Neural progenitor cell (in vitro differentiated cells): Measurements from ENCODE around the gene ZSCAN16. TPM values are rescaled to one million over a fixed set of nuclear protein-coding genes. Genes with fewer than 3 reads are reported as not detected.

Source experiments
- DNase-seq: peaks from one replicate; pipeline ENCODE4 v3.0.0-alpha.2; 2016; ENCODE audit warnings: low spot score
- H2AFZ ChIP-seq: fragments of 200-600 bp; sonication (generic); replicated peaks from 2 replicates; pipeline ENCODE4 v1.6.1; 2016; ENCODE audit warnings: antibody characterized with exemption
- H3F3A ChIP-seq: fragments of 200-600 bp; sonication (generic); 2 replicates; pipeline ENCODE4 v1.6.1; 2016; ENCODE audit warnings: antibody characterized with exemption, low read depth
- H3K27ac ChIP-seq: fragments of 200-600 bp; sonication (generic); 2 replicates; pipeline ENCODE4 v1.5.1; 2016; ENCODE audit warnings: mild to moderate bottlenecking
- H3K27me3 ChIP-seq: fragments of 200-600 bp; sonication (generic); 2 replicates; pipeline ENCODE4 v1.6.1; 2016; ENCODE audit warnings: mild to moderate bottlenecking, moderate library complexity
- H3K36me3 ChIP-seq: fragments of 200-600 bp; sonication (generic); 2 replicates; pipeline ENCODE4 v1.5.1; 2016
- H3K4me1 ChIP-seq: fragments of 200-600 bp; sonication (generic); 2 replicates; pipeline ENCODE4 v1.6.1; 2016; ENCODE audit warnings: mixed run types
- H3K4me2 ChIP-seq: fragments of 200-600 bp; sonication (generic); 2 replicates; pipeline ENCODE4 v1.6.1; 2016
- H3K4me3 ChIP-seq: fragments of 200-600 bp; sonication (generic); 2 replicates; pipeline ENCODE4 v1.5.1; 2016
- H3K79me2 ChIP-seq: fragments of 200-600 bp; sonication (generic); 2 replicates; pipeline ENCODE4 v1.6.1; 2016; ENCODE audit warnings: low read depth
- H3K9ac ChIP-seq: fragments of 200-600 bp; sonication (generic); 2 replicates; pipeline ENCODE4 v1.6.1; 2016
- H3K9me3 ChIP-seq: fragments of 200-600 bp; sonication (generic); 2 replicates; pipeline ENCODE4 v1.5.1; 2016; ENCODE audit warnings: low read depth
- H4K20me1 ChIP-seq: fragments of 200-600 bp; sonication (generic); 2 replicates; pipeline ENCODE4 v1.6.1; 2016; ENCODE audit warnings: low read depth
- H3K27ac Mint-ChIP-seq: 3 replicates; pipeline ENCODE4 v1.8.0; 2021; ENCODE audit warnings: mixed read lengths
- H3K27me3 Mint-ChIP-seq: 2 replicates; pipeline ENCODE4 v1.8.0; 2022; ENCODE audit warnings: low read depth, mild to moderate bottlenecking, inconsistent platforms, moderate library complexity, mixed read lengths; ENCODE audit not compliant: insufficient read depth
- H3K36me3 Mint-ChIP-seq: 3 replicates; pipeline ENCODE4 v1.8.0; 2021; ENCODE audit warnings: mixed read lengths
- H3K4me1 Mint-ChIP-seq: 3 replicates; pipeline ENCODE4 v1.8.0; 2021; ENCODE audit warnings: mixed read lengths
- H3K4me3 Mint-ChIP-seq: 3 replicates; pipeline ENCODE4 v1.8.0; 2021; ENCODE audit warnings: mild to moderate bottlenecking, moderate library complexity, mixed read lengths
- H3K9me3 Mint-ChIP-seq: 3 replicates; pipeline ENCODE4 v1.8.0; 2020; ENCODE audit warnings: mixed read lengths
- CTCF ChIP-seq: fragments of 200-600 bp; sonication (generic); IDR thresholded peaks from 2 replicates; pipeline ENCODE4 v1.5.1; 2017; ENCODE audit warnings: antibody characterized with exemption, mild to moderate bottlenecking
- EZH2 ChIP-seq: fragments of 200-600 bp; sonication (generic); IDR thresholded peaks from 2 replicates; pipeline ENCODE4 v1.6.1; 2017; ENCODE audit warnings: antibody characterized with exemption, mild to moderate bottlenecking, moderate library complexity
- EZH2phosphoT487 ChIP-seq: fragments of 200-600 bp; sonication (generic); IDR thresholded peaks from 2 replicates; pipeline ENCODE4 v1.6.1; 2017; ENCODE audit warnings: antibody characterized with exemption
- total RNA-seq: library from RNA; depleted of rRNA; stranded (reverse); fragments of >200 nt; gene quantifications from 2 replicates; pipeline ENCODE4 v1.2.3, GENCODE V29; 2015; ENCODE audit warnings: low replicate concordance

ZSCAN16 gene
- total RNA-seq, 1 donor from 2014 or later: 17.7 TPM

GRCh38 chr6:28159029-28159607, 34.7 kb downstream of the ZSCAN16 start:
- Mint-ChIP-seq H3K27me3 (peaks cover 2% of the 10 kb centered on the region), H3K27ac (no peak overlapping the region)

GRCh38 chr6:28160233-28160632, 35.8 kb downstream of the ZSCAN16 start:
- H4K20me1 ChIP-seq: no peaks in the 10 kb centered on the region
- TF ChIP-seq EZH2phosphoT487 (no peak), CTCF (no peak), EZH2 (no peak)
- no peaks in the 10 kb centered on the region for H3K4me1 ChIP-seq
- H2AFZ ChIP-seq: no peak overlapping the region
- no peak for DNase-seq
- no peak overlapping the region for H3K9ac ChIP-seq
- H3K4me1 Mint-ChIP-seq: peaks cover 6% of the 10 kb centered on the region
- H3K27me3 ChIP-seq: peaks cover 29% of the 10 kb centered on the region
- H3K27ac Mint-ChIP-seq: no peak overlapping the region
- H3K9me3 Mint-ChIP-seq: no peaks in the 10 kb centered on the region
- no peaks in the 10 kb centered on the region for H3K9me3 ChIP-seq
- H3K4me3 Mint-ChIP-seq: no peak overlapping the region
- no peak overlapping the region for H3K4me3 ChIP-seq
- peaks cover 34% of the 10 kb centered on the region for H3K36me3 Mint-ChIP-seq
- no peak overlapping the region for H3K27ac ChIP-seq
- H3F3A ChIP-seq: peaks cover 10% of the 10 kb centered on the region
- H3K27me3 Mint-ChIP-seq: peaks cover 2% of the 10 kb centered on the region
- no peaks in the 10 kb centered on the region for H3K79me2 ChIP-seq
- H3K4me2 ChIP-seq: no peak overlapping the region
- H3K36me3 ChIP-seq: peaks cover 9% of the 10 kb centered on the region

More at GRCh38 chr6:28159029-28159607, 34.7 kb downstream of the ZSCAN16 start:
- H3K9me3 ChIP-seq: no peaks in the 10 kb centered on the region
- H4K20me1 ChIP-seq: no peaks in the 10 kb centered on the region
- Mint-ChIP-seq H3K4me1 (peaks cover 6% of the 10 kb centered on the region), H3K36me3 (peaks cover 43% of the 10 kb centered on the region), H3K4me3 (no peak overlapping the region), H3K9me3 (no peaks in the 10 kb centered on the region)
- no peak overlapping the region for H2AFZ ChIP-seq
- peaks cover 9% of the 10 kb centered on the region for H3K36me3 ChIP-seq
- peaks cover 19% of the 10 kb centered on the region for H3K27me3 ChIP-seq
- no peak for TF ChIP-seq EZH2
- TF ChIP-seq EZH2phosphoT487: no peak
- TF ChIP-seq CTCF: no peak
- H3K4me1 ChIP-seq: no peaks in the 10 kb centered on the region
- H3K4me3 ChIP-seq: no peak overlapping the region
- H3K27ac ChIP-seq: no peak overlapping the region
- no peak overlapping the region for H3K4me2 ChIP-seq
- no peak for DNase-seq
- H3K9ac ChIP-seq: no peak overlapping the region
- H3K79me2 ChIP-seq: no peaks in the 10 kb centered on the region
- peaks cover 10% of the 10 kb centered on the region for H3F3A ChIP-seq

- Histone ChIP-seq H2AFZ (peak overlapping the region; percentile 90), H3K9me3 (no peaks in the 10 kb centered on the region), H3K79me2 (no peaks in the 10 kb centered on the region), H3K9ac (no peak overlapping the region), H3K4me2 (peak overlapping the region; percentile 77), H3F3A (peaks cover 10% of the 10 kb centered on the region), H3K36me3 (no peaks in the 10 kb centered on the region), H3K4me3 (peak overlapping the region; percentile 55), H4K20me1 (no peaks in the 10 kb centered on the region), H3K4me1 (no peaks in the 10 kb centered on the region), H3K27me3 (peaks cover 30% of the 10 kb centered on the region), H3K27ac (no peak overlapping the region)
- DNase-seq: peak; percentile 77
- Mint-ChIP-seq H3K36me3 (peaks cover 27% of the 10 kb centered on the region), H3K4me1 (peaks cover 6% of the 10 kb centered on the region), H3K4me3 (peak overlapping the region; percentile 73), H3K27me3 (peaks cover 2% of the 10 kb centered on the region), H3K9me3 (no peaks in the 10 kb centered on the region), H3K27ac (no peak overlapping the region)
- no peak for TF ChIP-seq EZH2
- no peak for TF ChIP-seq EZH2phosphoT487
- no peak for TF ChIP-seq CTCF
These were observed 37.1 kb downstream of the ZSCAN16 start for GRCh38 chr6:28161410-28162079.
